ENCODE data around the gene SLC36A3.
"Not testable (repeated sequence)": the region's sequence is repeated elsewhere in the genome, so short reads cannot be mapped to it uniquely, and the experiment has no call there.

Gene SLC36A3

GRCh38 chr5:151238303-151238741, 65.2 kb downstream of the SLC36A3 start:
- no peak for DNase-seq (ENCODE audit: low read depth, low spot score)

- no peak for DNase-seq (ENCODE audit: low read depth, low spot score)
These were observed 65.9 kb downstream of the SLC36A3 start for GRCh38 chr5:151237685-151238084.

- DNase-seq (ENCODE audit: low read depth, low spot score): no peak
These were observed 66.7 kb downstream of the SLC36A3 start for GRCh38 chr5:151236888-151237287.

GRCh38 chr5:151235239-151235571, 68.4 kb downstream of the SLC36A3 start:
- not testable (repeated sequence) for DNase-seq (ENCODE audit: low read depth, low spot score)

- no peak for DNase-seq (ENCODE audit: low read depth, low spot score)
These were observed 68.9 kb downstream of the SLC36A3 start for GRCh38 chr5:151234476-151235238.

GRCh38 chr5:151233616-151234085, 69.9 kb downstream of the SLC36A3 start:
- no peak for DNase-seq (ENCODE audit: low read depth, low spot score)

- DNase-seq (ENCODE audit: low read depth, low spot score): no peak
These were observed 72.2 kb downstream of the SLC36A3 start for GRCh38 chr5:151231359-151231758.

- DNase-seq (ENCODE audit: low read depth, low spot score): no peak
These were observed 73.4 kb downstream of the SLC36A3 start for GRCh38 chr5:151230048-151230680.

GRCh38 chr5:151228986-151229385, 74.6 kb downstream of the SLC36A3 start:
- no peak for DNase-seq (ENCODE audit: low read depth, low spot score)

- no peak for DNase-seq (ENCODE audit: low read depth, low spot score)
These were observed 75.6 kb downstream of the SLC36A3 start for GRCh38 chr5:151227918-151228447.
